KMS-11 (cell line): ENCODE results near the gene NPRL2.

Source experiments
- H2AFZ ChIP-seq: fragments of 200-600 bp; sonication (generic); 2 replicates; pipeline ENCODE4 v1.6.1; 2016; ENCODE audit warnings: antibody characterized with exemption, mixed run types, low read depth
- H3K27ac ChIP-seq: fragments of 200-600 bp; sonication (generic); 2 replicates; pipeline ENCODE4 v1.6.1; 2016; ENCODE audit warnings: mild to moderate bottlenecking, mixed run types
- H3K27me3 ChIP-seq: fragments of 200-600 bp; sonication (generic); 2 replicates; pipeline ENCODE4 v1.6.1; 2017; ENCODE audit warnings: mild to moderate bottlenecking, low read depth, mixed run types, moderate library complexity; ENCODE audit not compliant: insufficient read depth
- H3K36me3 ChIP-seq: fragments of 200-600 bp; sonication (generic); 2 replicates; pipeline ENCODE4 v1.6.1; 2017; ENCODE audit warnings: mild to moderate bottlenecking, mixed run types; ENCODE audit not compliant: insufficient read depth
- H3K4me1 ChIP-seq: fragments of 200-600 bp; sonication (generic); 2 replicates; pipeline ENCODE4 v1.6.1; 2016; ENCODE audit warnings: mild to moderate bottlenecking, low read depth, mixed run types; ENCODE audit not compliant: poor library complexity, severe bottlenecking
- H3K4me2 ChIP-seq: fragments of 200-600 bp; sonication (generic); 2 replicates; pipeline ENCODE4 v1.7.0; 2016; ENCODE audit warnings: mild to moderate bottlenecking, mixed run types
- H3K4me3 ChIP-seq: fragments of 200-600 bp; sonication (generic); IDR thresholded peaks from 2 replicates; pipeline ENCODE4 v1.6.1; 2017; ENCODE audit warnings: low read depth, low read length, mixed read lengths; ENCODE audit not compliant: insufficient read depth
- H3K79me2 ChIP-seq: fragments of 200-600 bp; sonication (generic); 2 replicates; pipeline ENCODE4 v1.6.1; 2016; ENCODE audit warnings: low read depth, mixed run types; ENCODE audit not compliant: insufficient read depth
- H3K9ac ChIP-seq: fragments of 200-600 bp; sonication (generic); 2 replicates; pipeline ENCODE4 v1.6.1; 2016; ENCODE audit warnings: mild to moderate bottlenecking, mixed run types
- H4K20me1 ChIP-seq: fragments of 200-600 bp; sonication (generic); 2 replicates; pipeline ENCODE4 v1.6.1; 2016; ENCODE audit warnings: mild to moderate bottlenecking, mixed run types; ENCODE audit not compliant: insufficient read depth
- TF ChIP-seq, protein P1 (sequence below): fragments of 200-600 bp; sonication (generic); conservative IDR thresholded peaks from 2 replicates; pipeline ENCODE4 v1.6.1; 2017; ENCODE audit warnings: low read depth, mild to moderate bottlenecking, antibody characterized with exemption, low read length, moderate library complexity, mixed read lengths

NPRL2 gene

DNA sequence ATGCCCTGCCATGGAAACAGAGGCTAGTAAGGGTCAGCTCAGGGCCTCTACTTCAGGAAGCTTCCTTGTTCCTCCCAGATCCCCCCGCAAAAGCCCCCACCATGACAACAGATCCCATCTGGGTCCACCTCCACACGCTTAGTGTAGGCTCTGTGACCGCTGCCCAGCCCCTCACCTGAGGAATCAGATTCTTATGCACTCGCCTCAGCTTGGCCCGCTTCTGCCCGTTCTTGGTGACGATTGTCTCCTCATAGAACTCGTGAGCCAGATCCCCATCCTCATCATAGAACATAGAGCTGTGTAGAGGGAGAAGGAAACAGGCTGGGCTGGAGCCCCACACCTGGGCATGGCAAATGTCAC lies 24.4 kb downstream of the NPRL2 start:
- Histone ChIP-seq H3K4me2 (no peak overlapping the region), H3K79me2 (peaks cover 8% of the 10 kb centered on the region; the same call in 1 of the 2 replicates), H3K9ac (no peak overlapping the region), H3K36me3 (no peaks in the 10 kb centered on the region), H3K4me1 (peaks cover 4% of the 10 kb centered on the region), H3K27me3 (no peaks in the 10 kb centered on the region), H3K27ac (no peak overlapping the region), H3K4me3 (no peak overlapping the region), H2AFZ (no peak overlapping the region), H4K20me1 (no peaks in the 10 kb centered on the region)
- TF ChIP-seq, protein P1, sequence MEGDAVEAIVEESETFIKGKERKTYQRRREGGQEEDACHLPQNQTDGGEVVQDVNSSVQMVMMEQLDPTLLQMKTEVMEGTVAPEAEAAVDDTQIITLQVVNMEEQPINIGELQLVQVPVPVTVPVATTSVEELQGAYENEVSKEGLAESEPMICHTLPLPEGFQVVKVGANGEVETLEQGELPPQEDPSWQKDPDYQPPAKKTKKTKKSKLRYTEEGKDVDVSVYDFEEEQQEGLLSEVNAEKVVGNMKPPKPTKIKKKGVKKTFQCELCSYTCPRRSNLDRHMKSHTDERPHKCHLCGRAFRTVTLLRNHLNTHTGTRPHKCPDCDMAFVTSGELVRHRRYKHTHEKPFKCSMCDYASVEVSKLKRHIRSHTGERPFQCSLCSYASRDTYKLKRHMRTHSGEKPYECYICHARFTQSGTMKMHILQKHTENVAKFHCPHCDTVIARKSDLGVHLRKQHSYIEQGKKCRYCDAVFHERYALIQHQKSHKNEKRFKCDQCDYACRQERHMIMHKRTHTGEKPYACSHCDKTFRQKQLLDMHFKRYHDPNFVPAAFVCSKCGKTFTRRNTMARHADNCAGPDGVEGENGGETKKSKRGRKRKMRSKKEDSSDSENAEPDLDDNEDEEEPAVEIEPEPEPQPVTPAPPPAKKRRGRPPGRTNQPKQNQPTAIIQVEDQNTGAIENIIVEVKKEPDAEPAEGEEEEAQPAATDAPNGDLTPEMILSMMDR = no peak

- H3K4me1 ChIP-seq = peaks cover 4% of the 10 kb centered on the region
- no peak overlapping the region for H3K4me3 ChIP-seq
- no peak overlapping the region for H3K9ac ChIP-seq
- no peak overlapping the region for H2AFZ ChIP-seq
- no peaks in the 10 kb centered on the region for H3K36me3 ChIP-seq
- H4K20me1 ChIP-seq = no peaks in the 10 kb centered on the region
- H3K79me2 ChIP-seq = peaks cover 8% of the 10 kb centered on the region; the same call in 1 of the 2 replicates
- H3K27me3 ChIP-seq = no peaks in the 10 kb centered on the region
- no peak overlapping the region for H3K27ac ChIP-seq
- H3K4me2 ChIP-seq = no peak overlapping the region
- TF ChIP-seq, protein P1 = no peak
These were observed 24.9 kb downstream of the NPRL2 start for GRCh38 chr3:50325497-50326181.

GRCh38 chr3:50325113-50325480 lies 25.5 kb downstream of the NPRL2 start:
- Histone ChIP-seq H3K4me1 (peaks cover 4% of the 10 kb centered on the region), H3K4me2 (no peak overlapping the region), H3K79me2 (peaks cover 8% of the 10 kb centered on the region; the same call in 1 of the 2 replicates), H2AFZ (no peak overlapping the region), H3K4me3 (no peak overlapping the region), H3K36me3 (no peaks in the 10 kb centered on the region), H3K9ac (no peak overlapping the region), H3K27me3 (no peaks in the 10 kb centered on the region), H4K20me1 (no peaks in the 10 kb centered on the region), H3K27ac (no peak overlapping the region)
- TF ChIP-seq, protein P1 = no peak

- Histone ChIP-seq H3K4me1 (peaks cover 4% of the 10 kb centered on the region), H3K4me2 (no peak overlapping the region), H3K4me3 (no peak overlapping the region), H3K27me3 (no peaks in the 10 kb centered on the region), H4K20me1 (no peaks in the 10 kb centered on the region), H3K36me3 (no peaks in the 10 kb centered on the region), H3K9ac (no peak overlapping the region), H2AFZ (no peak overlapping the region), H3K27ac (no peak overlapping the region), H3K79me2 (peaks cover 8% of the 10 kb centered on the region; the same call in 1 of the 2 replicates)
- TF ChIP-seq, protein P1 = peak; percentile 71
These were observed 26.0 kb downstream of the NPRL2 start for GRCh38 chr3:50324351-50325112.
